BE2C (cell line): ENCODE data around the gene LDAH.

Experiments
- DNase-seq: peaks from one replicate; pipeline ENCODE4 v3.0.0-alpha.2; 2020
- H3K27me3 ChIP-seq: fragments of 250-450 bp; sonication (Bioruptor Pico); 2 replicates; pipeline ENCODE4 v1.5.1; 2020; ENCODE audit warnings: mild to moderate bottlenecking
- H3K36me3 ChIP-seq: fragments of 250-450 bp; sonication (Bioruptor Pico); 2 replicates; pipeline ENCODE4 v1.5.1; 2020; ENCODE audit warnings: mild to moderate bottlenecking
- H3K4me1 ChIP-seq: fragments of 250-450 bp; sonication (Bioruptor Pico); 2 replicates; pipeline ENCODE4 v1.5.1; 2020
- H3K4me3 ChIP-seq: 2 replicates; pipeline ENCODE4 v1.5.1; 2011; ENCODE audit warnings: low read depth, low read length
- H3K9me3 ChIP-seq: fragments of 250-450 bp; sonication (Bioruptor Pico); 2 replicates; pipeline ENCODE4 v1.5.1; 2020
- TF ChIP-seq, protein P1 (sequence below): IDR thresholded peaks from 2 replicates; pipeline ENCODE4 v1.5.1; 2012; ENCODE audit warnings: mild to moderate bottlenecking, low read depth, low read length

Gene LDAH

DNA sequence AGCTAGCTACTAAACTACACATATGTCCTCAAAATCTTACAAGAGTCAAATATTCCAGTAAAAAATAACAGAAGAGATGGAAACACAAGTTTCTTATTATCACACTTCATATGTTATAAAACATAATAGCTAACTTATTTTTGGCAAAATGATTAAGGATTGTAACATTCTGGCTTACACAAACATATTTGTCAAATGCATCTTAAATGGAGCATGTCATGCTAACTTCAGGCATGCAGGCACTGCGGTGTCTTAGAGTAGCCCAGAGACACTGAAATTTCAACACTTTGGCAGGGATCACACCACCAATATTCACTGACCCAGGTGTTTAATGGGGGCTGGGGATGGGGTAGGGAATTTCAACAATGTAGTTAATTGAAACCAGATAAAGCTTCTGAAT is 51.6 kb downstream of the LDAH start:
- H3K36me3 ChIP-seq: peaks cover 4% of the 10 kb centered on the region
- DNase-seq: no peak
- no peak overlapping the region for H3K4me3 ChIP-seq
- H3K27me3 ChIP-seq: no peaks in the 10 kb centered on the region
- H3K9me3 ChIP-seq: no peaks in the 10 kb centered on the region
- H3K4me1 ChIP-seq: no peaks in the 10 kb centered on the region
- TF ChIP-seq, protein P1, sequence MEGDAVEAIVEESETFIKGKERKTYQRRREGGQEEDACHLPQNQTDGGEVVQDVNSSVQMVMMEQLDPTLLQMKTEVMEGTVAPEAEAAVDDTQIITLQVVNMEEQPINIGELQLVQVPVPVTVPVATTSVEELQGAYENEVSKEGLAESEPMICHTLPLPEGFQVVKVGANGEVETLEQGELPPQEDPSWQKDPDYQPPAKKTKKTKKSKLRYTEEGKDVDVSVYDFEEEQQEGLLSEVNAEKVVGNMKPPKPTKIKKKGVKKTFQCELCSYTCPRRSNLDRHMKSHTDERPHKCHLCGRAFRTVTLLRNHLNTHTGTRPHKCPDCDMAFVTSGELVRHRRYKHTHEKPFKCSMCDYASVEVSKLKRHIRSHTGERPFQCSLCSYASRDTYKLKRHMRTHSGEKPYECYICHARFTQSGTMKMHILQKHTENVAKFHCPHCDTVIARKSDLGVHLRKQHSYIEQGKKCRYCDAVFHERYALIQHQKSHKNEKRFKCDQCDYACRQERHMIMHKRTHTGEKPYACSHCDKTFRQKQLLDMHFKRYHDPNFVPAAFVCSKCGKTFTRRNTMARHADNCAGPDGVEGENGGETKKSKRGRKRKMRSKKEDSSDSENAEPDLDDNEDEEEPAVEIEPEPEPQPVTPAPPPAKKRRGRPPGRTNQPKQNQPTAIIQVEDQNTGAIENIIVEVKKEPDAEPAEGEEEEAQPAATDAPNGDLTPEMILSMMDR: no peak

DNA sequence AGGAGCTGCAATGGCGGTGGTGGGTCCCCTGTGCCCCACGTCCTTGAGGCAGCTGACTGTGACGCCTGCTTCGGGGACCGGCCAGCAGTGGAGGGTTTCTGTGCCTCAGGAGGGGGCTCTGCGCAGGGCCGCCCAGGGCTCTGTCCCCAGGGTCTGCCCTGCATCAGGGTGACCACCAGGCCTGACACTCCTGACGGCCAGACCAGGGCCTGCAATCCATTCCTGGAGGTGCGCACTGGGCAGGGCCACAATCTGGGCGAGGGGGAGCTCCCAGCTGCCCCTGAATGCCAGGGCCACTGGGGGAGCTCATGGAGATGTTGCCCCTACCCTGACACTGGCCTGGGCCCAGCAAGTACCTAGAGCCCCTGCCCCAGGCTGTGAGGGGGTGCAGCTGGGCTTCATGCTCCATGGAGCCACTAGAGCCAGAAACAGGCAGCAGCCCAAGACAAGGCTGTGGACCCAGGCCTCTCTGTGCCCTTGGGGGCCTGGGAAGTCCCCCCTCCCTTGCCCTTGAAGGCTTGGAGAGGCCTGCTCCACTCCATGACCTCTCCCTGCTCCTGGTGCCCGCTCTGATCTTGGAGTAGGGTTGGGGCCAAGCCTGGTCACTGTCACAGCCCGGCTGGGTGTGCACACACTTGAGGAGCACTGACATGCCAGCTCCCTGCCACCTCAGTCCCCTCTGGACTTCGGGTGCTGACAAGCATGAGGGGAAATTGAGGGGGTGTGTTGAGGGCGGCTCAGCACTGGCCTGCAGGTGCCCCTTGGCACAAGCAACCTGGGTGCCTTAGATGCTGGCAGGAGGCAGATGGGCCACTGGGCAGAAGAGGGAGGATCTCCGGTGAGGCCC is 55.9 kb downstream of the LDAH start:
- no peaks in the 10 kb centered on the region for H3K27me3 ChIP-seq
- H3K36me3 ChIP-seq: peaks cover 3% of the 10 kb centered on the region
- no peak overlapping the region for H3K4me3 ChIP-seq
- no peak for DNase-seq
- H3K4me1 ChIP-seq: no peaks in the 10 kb centered on the region
- TF ChIP-seq, protein P1: no peak
- no peaks in the 10 kb centered on the region for H3K9me3 ChIP-seq

DNA sequence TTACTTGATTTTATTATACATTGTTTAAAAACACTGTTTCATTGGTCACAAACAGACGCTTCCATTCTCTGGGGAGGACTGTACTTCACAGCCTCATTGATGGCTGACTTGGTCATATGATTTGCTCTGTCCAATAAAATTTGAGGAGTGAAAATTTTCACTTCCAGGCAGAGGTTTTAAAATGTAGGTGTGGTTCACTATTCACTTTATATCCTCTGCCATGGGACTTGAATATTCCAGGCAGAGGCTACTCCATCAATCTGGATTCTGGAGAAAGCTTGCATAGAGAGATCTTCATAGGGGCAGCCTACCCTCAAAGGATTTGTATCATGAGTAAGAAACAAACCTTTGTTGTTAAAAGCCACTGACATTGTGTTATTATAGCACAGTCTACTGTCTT is 56.7 kb downstream of the LDAH start:
- no peaks in the 10 kb centered on the region for H3K9me3 ChIP-seq
- no peak for DNase-seq
- H3K4me3 ChIP-seq: no peak overlapping the region
- H3K36me3 ChIP-seq: peaks cover 3% of the 10 kb centered on the region
- no peaks in the 10 kb centered on the region for H3K27me3 ChIP-seq
- TF ChIP-seq, protein P1: no peak
- H3K4me1 ChIP-seq: no peaks in the 10 kb centered on the region

- Histone ChIP-seq H3K4me1 (no peaks in the 10 kb centered on the region), H3K27me3 (no peaks in the 10 kb centered on the region), H3K9me3 (no peaks in the 10 kb centered on the region), H3K36me3 (peaks cover 5% of the 10 kb centered on the region), H3K4me3 (no peak overlapping the region)
- TF ChIP-seq, protein P1: no peak
- no peak for DNase-seq
These were observed 59.8 kb downstream of the LDAH start for GRCh38 chr2:20762945-20763683.

DNA sequence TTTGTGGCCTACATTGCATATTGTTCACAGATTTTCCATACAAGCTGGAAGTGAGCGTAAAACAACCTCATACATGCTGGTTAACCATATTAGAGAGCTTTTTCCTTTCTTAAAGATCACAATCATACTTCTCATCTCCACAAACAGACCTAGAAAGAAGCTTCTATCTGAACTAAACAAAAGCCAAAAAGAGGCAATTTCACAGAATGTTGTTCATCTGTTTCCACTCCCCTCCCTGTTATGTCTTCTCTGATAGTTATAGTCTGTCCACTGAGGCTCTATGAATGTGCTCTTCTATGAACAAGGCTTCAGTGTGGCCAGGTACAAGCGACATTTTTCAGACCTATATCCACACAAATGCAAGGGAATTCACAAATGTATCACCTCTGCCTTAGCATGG is 63.4 kb downstream of the LDAH start:
- no peaks in the 10 kb centered on the region for H3K9me3 ChIP-seq
- H3K36me3 ChIP-seq: peaks cover 2% of the 10 kb centered on the region; the same call in 1 of the 2 replicates
- H3K4me3 ChIP-seq: no peak overlapping the region
- H3K27me3 ChIP-seq: no peaks in the 10 kb centered on the region
- no peak for DNase-seq
- TF ChIP-seq, protein P1: no peak
- H3K4me1 ChIP-seq: 0 out of 2 replicates have a peak, but pooled peaks cover 3% of the 10 kb centered on the region
